HUES64 (cell line): ENCODE results near the gene PROM2.

Experiments
- H3K27ac ChIP-seq: 2 replicates; pipeline ENCODE4 v1.7.0; 2013; ENCODE audit warnings: low read depth, low read length, inconsistent platforms
- H3K27me3 ChIP-seq: 2 replicates; pipeline ENCODE4 v1.6.1; 2013; ENCODE audit warnings: mild to moderate bottlenecking, low read length; ENCODE audit not compliant: insufficient read depth
- H3K36me3 ChIP-seq: 2 replicates; pipeline ENCODE4 v1.6.1; 2013; ENCODE audit warnings: mild to moderate bottlenecking, low read length; ENCODE audit not compliant: insufficient read depth
- H3K4me1 ChIP-seq: 2 replicates; pipeline ENCODE4 v1.6.1; 2013; ENCODE audit warnings: mild to moderate bottlenecking, low read length, moderate library complexity; ENCODE audit not compliant: insufficient read depth
- H3K4me3 ChIP-seq: 2 replicates; pipeline ENCODE4 v1.5.1; 2013; ENCODE audit warnings: mild to moderate bottlenecking, low read length, moderate library complexity
- H3K9ac ChIP-seq: 2 replicates; pipeline ENCODE4 v1.6.1; 2013; ENCODE audit warnings: mild to moderate bottlenecking, low read depth, low read length
- H3K9me3 ChIP-seq: 2 replicates; pipeline ENCODE4 v1.6.1; 2013; ENCODE audit warnings: low read depth, low read length; ENCODE audit not compliant: insufficient read depth
- WGBS: fragments of 150-250, 120-280 bp; methylation state at CpG from one replicate; pipeline ENCODE4 v1.1.7; 2013; ENCODE audit warnings: missing lambda C conversion rate; 5-methylcytosine and 5-hydroxymethylcytosine counted together

The PROM2 gene

DNA sequence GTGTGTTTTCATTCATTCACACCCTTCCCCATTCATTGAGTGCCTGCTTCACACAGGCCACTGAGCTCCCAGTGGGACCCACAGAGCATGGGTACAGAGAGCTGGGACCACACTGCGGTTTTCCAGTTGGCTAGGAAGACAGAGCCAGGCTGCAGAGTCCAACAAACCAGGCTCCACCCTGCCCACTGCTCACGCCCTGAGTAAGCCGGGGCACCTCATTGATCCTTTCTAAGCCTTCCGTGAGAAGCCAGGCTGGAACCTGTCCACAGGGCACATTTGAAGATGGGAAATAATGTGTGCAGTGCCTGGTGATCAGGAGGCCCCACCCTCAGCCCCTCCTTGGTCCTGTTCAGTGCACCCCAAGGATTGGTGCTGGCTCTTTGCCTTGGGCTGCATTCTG lies 36.4 kb downstream of the PROM2 start:
- no peaks in the 10 kb centered on the region for H3K9me3 ChIP-seq
- no peak overlapping the region for H3K4me3 ChIP-seq
- WGBS: 89% methylated on average over 4 of the region's 4 CpGs

GRCh38 chr2:95311815-95312542 lies 37.7 kb downstream of the PROM2 start:
- Histone ChIP-seq H3K36me3 (no peaks in the 10 kb centered on the region), H3K4me1 (no peaks in the 10 kb centered on the region), H3K27ac (no peak overlapping the region), H3K27me3 (no peaks in the 10 kb centered on the region), H3K4me3 (no peak overlapping the region), H3K9me3 (no peaks in the 10 kb centered on the region), H3K9ac (no peak overlapping the region)
- 87% methylated on average over 26 of the region's 26 CpGs for WGBS

More for the DNA sequence above, 36.4 kb downstream of the PROM2 start:
- Histone ChIP-seq H3K27me3 (no peaks in the 10 kb centered on the region), H3K27ac (no peak overlapping the region), H3K9ac (no peak overlapping the region), H3K4me1 (no peaks in the 10 kb centered on the region), H3K36me3 (no peaks in the 10 kb centered on the region)

GRCh38 chr2:95312543-95313201 lies 38.4 kb downstream of the PROM2 start:
- no peaks in the 10 kb centered on the region for H3K4me1 ChIP-seq
- H3K9me3 ChIP-seq: no peaks in the 10 kb centered on the region
- H3K36me3 ChIP-seq: no peaks in the 10 kb centered on the region
- no peaks in the 10 kb centered on the region for H3K27me3 ChIP-seq
- no peak overlapping the region for H3K4me3 ChIP-seq
- H3K9ac ChIP-seq: no peak overlapping the region
- WGBS: 95% methylated on average over 24 of the region's 24 CpGs
- no peak overlapping the region for H3K27ac ChIP-seq

- H3K9me3 ChIP-seq: no peaks in the 10 kb centered on the region
- no peak overlapping the region for H3K9ac ChIP-seq
- no peaks in the 10 kb centered on the region for H3K4me1 ChIP-seq
- 94% methylated on average over 16 of the region's 16 CpGs for WGBS
- H3K27ac ChIP-seq: no peak overlapping the region
- no peaks in the 10 kb centered on the region for H3K36me3 ChIP-seq
- H3K27me3 ChIP-seq: no peaks in the 10 kb centered on the region
- no peak overlapping the region for H3K4me3 ChIP-seq
These were observed 39.3 kb downstream of the PROM2 start for GRCh38 chr2:95313296-95314131.

- H3K27me3 ChIP-seq: no peaks in the 10 kb centered on the region
- 85% methylated on average over 11 of the region's 11 CpGs for WGBS
- H3K9me3 ChIP-seq: no peaks in the 10 kb centered on the region
- H3K4me3 ChIP-seq: no peak overlapping the region
- no peak overlapping the region for H3K27ac ChIP-seq
- H3K36me3 ChIP-seq: no peaks in the 10 kb centered on the region
- H3K4me1 ChIP-seq: no peaks in the 10 kb centered on the region
- no peak overlapping the region for H3K9ac ChIP-seq
These were observed 40.3 kb downstream of the PROM2 start for GRCh38 chr2:95314598-95314963.

DNA sequence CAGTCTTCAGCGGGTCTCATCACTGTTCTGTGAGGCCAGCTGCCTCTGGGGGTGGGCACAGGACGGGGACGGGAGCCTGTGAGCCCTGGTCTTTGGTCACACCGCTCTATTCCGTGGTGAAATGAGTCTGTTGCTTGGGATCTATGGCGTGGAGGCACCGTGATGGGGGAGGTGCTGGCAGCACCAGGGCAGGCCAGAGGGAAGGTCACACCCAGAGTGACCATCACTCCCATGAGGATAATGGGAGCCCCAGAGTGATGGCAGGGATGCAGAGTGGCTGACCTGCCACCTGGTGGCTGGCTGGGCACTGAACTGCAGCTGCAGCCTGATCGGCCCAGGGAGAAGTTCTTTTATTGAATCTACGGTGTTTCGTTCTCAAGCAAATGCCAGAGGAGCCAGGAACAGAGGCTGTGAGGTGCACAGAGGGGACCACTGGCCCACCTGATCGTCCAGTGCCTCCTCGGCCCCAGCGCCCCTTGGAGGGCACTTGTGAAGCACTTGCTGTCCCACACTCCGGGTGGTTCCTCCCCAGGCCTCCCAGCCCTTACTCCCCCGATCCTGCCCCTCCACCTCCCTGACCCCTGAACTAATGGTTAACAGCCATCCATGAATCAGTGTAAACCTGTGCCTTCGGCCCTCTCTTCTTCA lies 40.8 kb downstream of the PROM2 start:
- Histone ChIP-seq H3K27me3 (no peaks in the 10 kb centered on the region), H3K9ac (no peak overlapping the region), H3K4me3 (no peak overlapping the region), H3K27ac (no peak overlapping the region), H3K9me3 (no peaks in the 10 kb centered on the region), H3K36me3 (no peaks in the 10 kb centered on the region), H3K4me1 (no peaks in the 10 kb centered on the region)
- 82% methylated on average over 16 of the region's 16 CpGs for WGBS

- no peaks in the 10 kb centered on the region for H3K4me1 ChIP-seq
- H3K9ac ChIP-seq: no peak overlapping the region
- H3K36me3 ChIP-seq: no peaks in the 10 kb centered on the region
- no peak overlapping the region for H3K4me3 ChIP-seq
- H3K27ac ChIP-seq: no peak overlapping the region
- WGBS: 91% methylated on average over 19 of the region's 19 CpGs
- no peaks in the 10 kb centered on the region for H3K27me3 ChIP-seq
- no peaks in the 10 kb centered on the region for H3K9me3 ChIP-seq
These were observed 41.7 kb downstream of the PROM2 start for GRCh38 chr2:95315801-95316411.

DNA sequence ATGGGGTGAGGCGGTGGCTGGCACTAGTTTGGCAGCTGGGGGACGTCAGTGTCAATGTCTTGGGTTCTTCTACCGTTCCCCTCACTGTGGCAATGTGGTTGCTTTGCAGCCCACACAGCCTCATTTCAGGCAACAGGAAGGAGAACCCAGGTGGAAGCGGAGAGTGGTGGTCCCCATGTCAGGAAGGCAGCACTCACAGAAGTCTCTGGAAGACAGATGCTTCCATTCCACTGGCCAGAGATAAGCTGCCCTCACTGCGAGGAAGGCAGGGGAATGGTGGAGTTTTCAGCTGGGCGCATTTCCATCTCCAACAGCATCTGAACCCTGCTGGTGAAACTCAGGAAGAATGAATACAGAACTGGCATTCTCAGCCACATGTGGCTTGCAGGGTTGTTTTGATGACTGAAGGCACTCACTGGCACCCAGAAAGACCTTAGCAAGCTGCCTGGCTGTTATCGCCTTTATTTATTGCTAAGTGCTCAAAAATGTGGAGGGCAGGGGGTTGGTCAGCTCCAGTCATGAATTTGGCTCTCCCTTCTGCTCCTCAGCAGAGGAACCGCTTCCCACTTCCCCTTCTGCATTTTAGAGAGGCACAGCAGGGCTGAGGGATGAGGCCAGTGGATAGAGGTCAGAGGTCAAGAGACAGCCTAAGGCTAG lies 42.3 kb downstream of the PROM2 start:
- Histone ChIP-seq H3K27ac (no peak overlapping the region), H3K4me3 (no peak overlapping the region), H3K9ac (no peak overlapping the region), H3K36me3 (no peaks in the 10 kb centered on the region), H3K4me1 (no peaks in the 10 kb centered on the region), H3K9me3 (no peaks in the 10 kb centered on the region), H3K27me3 (no peaks in the 10 kb centered on the region)
- 86% methylated on average over 8 of the region's 8 CpGs for WGBS

- 78% methylated on average over 6 of the region's 6 CpGs for WGBS
- no peaks in the 10 kb centered on the region for H3K9me3 ChIP-seq
- no peak overlapping the region for H3K4me3 ChIP-seq
- no peaks in the 10 kb centered on the region for H3K36me3 ChIP-seq
- no peak overlapping the region for H3K9ac ChIP-seq
- no peaks in the 10 kb centered on the region for H3K27me3 ChIP-seq
- no peaks in the 10 kb centered on the region for H3K4me1 ChIP-seq
- no peak overlapping the region for H3K27ac ChIP-seq
These were observed 42.9 kb downstream of the PROM2 start for GRCh38 chr2:95317123-95317500.

- H3K9me3 ChIP-seq: no peaks in the 10 kb centered on the region
- whole genome bisulfite sequencing: 94% methylated on average over 9 of the region's 12 CpGs
- H3K27ac ChIP-seq: no peak overlapping the region
- H3K9ac ChIP-seq: no peak overlapping the region
- H3K4me1 ChIP-seq: no peaks in the 10 kb centered on the region
- H3K36me3 ChIP-seq: no peaks in the 10 kb centered on the region
- H3K4me3 ChIP-seq: no peak overlapping the region
- no peaks in the 10 kb centered on the region for H3K27me3 ChIP-seq
These were observed 43.6 kb downstream of the PROM2 start for GRCh38 chr2:95317665-95318425.
